Fibroblast of lung (primary cell): Measurements from ENCODE around the gene ZNF593OS.

Source experiments
- EZH2 ChIP-seq: IDR thresholded peaks from 2 replicates; pipeline ENCODE4 v1.5.1; 2012; ENCODE audit warnings: low read length, control low read depth, mild to moderate bottlenecking; ENCODE audit errors: missing control alignments
- TF ChIP-seq, protein P1 (sequence below), 2 donors: IDR thresholded peaks in 1 of 2; conservative IDR thresholded peaks in 1 of 2; 1 replicate in 1 of 2; 2 replicates in 1 of 2; pipeline ENCODE4 v1.5.1; 2011 to 2012; ENCODE audit warnings: low read length in 2 of 2, control low read depth in 1 of 2, inconsistent platforms in 1 of 2, low read depth in 1 of 2, mild to moderate bottlenecking in 1 of 2

GRCh38 chr1:26197301-26197700, 25.7 kb upstream of the ZNF593OS start:
- TF ChIP-seq, protein P1, sequence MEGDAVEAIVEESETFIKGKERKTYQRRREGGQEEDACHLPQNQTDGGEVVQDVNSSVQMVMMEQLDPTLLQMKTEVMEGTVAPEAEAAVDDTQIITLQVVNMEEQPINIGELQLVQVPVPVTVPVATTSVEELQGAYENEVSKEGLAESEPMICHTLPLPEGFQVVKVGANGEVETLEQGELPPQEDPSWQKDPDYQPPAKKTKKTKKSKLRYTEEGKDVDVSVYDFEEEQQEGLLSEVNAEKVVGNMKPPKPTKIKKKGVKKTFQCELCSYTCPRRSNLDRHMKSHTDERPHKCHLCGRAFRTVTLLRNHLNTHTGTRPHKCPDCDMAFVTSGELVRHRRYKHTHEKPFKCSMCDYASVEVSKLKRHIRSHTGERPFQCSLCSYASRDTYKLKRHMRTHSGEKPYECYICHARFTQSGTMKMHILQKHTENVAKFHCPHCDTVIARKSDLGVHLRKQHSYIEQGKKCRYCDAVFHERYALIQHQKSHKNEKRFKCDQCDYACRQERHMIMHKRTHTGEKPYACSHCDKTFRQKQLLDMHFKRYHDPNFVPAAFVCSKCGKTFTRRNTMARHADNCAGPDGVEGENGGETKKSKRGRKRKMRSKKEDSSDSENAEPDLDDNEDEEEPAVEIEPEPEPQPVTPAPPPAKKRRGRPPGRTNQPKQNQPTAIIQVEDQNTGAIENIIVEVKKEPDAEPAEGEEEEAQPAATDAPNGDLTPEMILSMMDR (conservative IDR thresholded peaks at IDR 0.05 in 1 of 2, IDR thresholded peaks at IDR 0.05 in 1 of 2; ENCODE audit: low read depth in 1 of 2, low read length in 2 of 2): no peak
- TF ChIP-seq EZH2: no peak
